Ectodermal cell (in vitro differentiated cells): ENCODE measurements around the gene VWC2.

ENCODE experiments used
- H3K27ac ChIP-seq: 2 replicates; pipeline ENCODE4 v1.7.0; 2013; ENCODE audit warnings: mild to moderate bottlenecking, low read depth, low read length; ENCODE audit not compliant: insufficient read depth, poor library complexity, severe bottlenecking
- H3K27me3 ChIP-seq: 2 replicates; pipeline ENCODE4 v1.7.0; 2013; ENCODE audit warnings: mild to moderate bottlenecking, low read length; ENCODE audit not compliant: insufficient read depth, control insufficient read depth, poor library complexity, severe bottlenecking
- H3K36me3 ChIP-seq: one replicate; pipeline ENCODE4 v1.7.0; 2013; ENCODE audit warnings: low read length; ENCODE audit not compliant: control insufficient read depth, insufficient read depth
- H3K4me1 ChIP-seq: one replicate; pipeline ENCODE4 v1.7.0; 2013; ENCODE audit warnings: low read length; ENCODE audit not compliant: control insufficient read depth, insufficient read depth
- H3K4me3 ChIP-seq: 2 replicates; pipeline ENCODE4 v1.7.0; 2013; ENCODE audit warnings: low read depth, low read length, control low read depth; ENCODE audit not compliant: insufficient read depth
- H3K9me3 ChIP-seq: 2 replicates; pipeline ENCODE4 v1.7.0; 2013; ENCODE audit warnings: mild to moderate bottlenecking, low read length, moderate library complexity; ENCODE audit not compliant: control insufficient read depth
- WGBS, 2 experiments: methylation state at CpG; one replicate each; pipeline ENCODE4 v1.1.7; 2013; ENCODE audit warnings: missing lambda C conversion rate in 2 of 2; 5-methylcytosine and 5-hydroxymethylcytosine counted together

VWC2 gene

DNA sequence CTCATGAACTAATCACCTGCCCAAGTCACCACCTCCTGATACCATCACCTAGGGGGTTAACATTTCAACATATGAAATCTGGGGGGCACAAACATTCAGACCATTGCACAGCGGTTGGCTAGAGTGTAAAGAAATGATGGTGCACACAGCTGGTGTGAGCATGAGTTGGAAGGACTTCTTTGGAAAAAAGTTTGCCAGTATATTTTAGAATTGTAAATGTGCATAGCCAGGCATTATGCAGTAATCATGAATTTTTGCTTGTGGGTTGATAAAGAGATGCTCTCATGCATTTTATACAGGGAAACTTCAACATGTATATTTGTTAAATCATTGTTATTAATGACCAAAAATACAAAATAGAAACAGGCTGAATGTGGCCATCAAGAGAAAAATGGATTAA lies 100.0 kb downstream of the VWC2 start:
- Histone ChIP-seq H3K36me3 (no peaks in the 10 kb centered on the region), H3K27ac (no peak overlapping the region), H3K9me3 (no peaks in the 10 kb centered on the region), H3K27me3 (no peaks in the 10 kb centered on the region), H3K4me3 (no peak overlapping the region), H3K4me1 (no peaks in the 10 kb centered on the region)
- WGBS, 2 experiments: 98 to 100% methylated on average over 1 of the region's 1 CpG

DNA sequence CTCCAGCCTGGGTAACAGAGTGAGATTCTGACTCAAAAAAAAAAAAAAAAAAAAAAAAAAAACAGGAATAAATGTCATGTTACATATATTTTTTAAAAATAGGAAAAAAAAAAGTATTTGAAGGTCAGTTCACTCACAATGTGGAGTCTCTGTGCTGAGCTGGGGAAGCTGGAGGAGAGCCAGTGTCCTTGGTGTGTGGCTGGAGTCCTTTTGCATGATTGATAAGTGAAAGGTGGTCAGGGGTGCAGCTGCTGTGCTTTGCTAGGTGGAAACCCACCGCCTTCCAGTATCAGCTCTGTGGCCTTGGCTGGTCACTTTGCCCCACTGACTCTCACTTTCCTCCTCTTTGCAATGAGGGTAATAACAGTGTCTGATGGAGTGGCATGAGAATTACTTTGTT lies 101.9 kb downstream of the VWC2 start:
- H3K4me1 ChIP-seq: no peaks in the 10 kb centered on the region
- 92 to 100% methylated on average over 1 of the region's 1 CpG for WGBS, 2 experiments
- no peak overlapping the region for H3K27ac ChIP-seq
- H3K9me3 ChIP-seq: no peaks in the 10 kb centered on the region
- H3K27me3 ChIP-seq: no peaks in the 10 kb centered on the region
- no peaks in the 10 kb centered on the region for H3K36me3 ChIP-seq
- H3K4me3 ChIP-seq: no peak overlapping the region

DNA sequence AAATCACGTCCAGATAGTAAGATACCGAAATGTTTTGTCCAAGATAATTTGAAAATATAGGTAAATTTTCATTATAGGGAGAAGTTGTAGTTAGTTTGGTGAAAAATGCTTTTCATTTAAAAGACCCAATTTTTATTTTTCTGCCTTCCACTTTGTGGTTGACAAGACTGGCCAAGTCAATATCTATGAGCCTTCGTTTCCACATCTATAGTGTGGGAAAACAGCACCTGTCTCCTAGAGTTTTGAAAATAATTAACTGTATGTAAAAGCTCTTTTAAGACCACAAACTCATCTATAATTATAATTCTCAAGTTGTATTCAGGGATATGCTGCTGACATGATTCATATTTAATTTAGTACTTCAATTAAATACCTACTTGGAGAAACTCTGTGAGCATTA lies 102.8 kb downstream of the VWC2 start:
- Histone ChIP-seq H3K27ac (no peak overlapping the region), H3K27me3 (no peaks in the 10 kb centered on the region), H3K9me3 (no peaks in the 10 kb centered on the region), H3K36me3 (no peaks in the 10 kb centered on the region), H3K4me3 (no peak overlapping the region), H3K4me1 (no peaks in the 10 kb centered on the region)
- 92 to 96% methylated on average over 2 to 3 of the region's 3 CpGs for WGBS, 2 experiments

DNA sequence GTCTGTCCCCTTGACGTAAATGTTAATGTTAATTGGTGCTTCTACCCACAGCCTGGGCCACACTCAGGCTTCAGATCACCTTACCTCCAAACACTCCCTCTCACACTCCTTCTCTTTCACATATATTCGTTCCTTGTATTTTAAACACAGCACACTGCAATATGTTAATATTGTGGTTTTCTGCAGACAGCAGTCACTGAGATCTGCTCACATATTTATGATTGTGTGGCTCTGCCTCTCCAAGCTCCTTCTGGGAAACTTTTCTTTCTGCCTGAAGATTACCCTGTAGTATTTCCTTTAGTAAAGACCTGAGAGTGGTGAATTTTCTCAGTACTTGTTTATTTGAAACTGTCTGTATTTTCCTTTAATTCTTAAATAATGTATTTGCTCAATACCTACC lies 104.7 kb downstream of the VWC2 start:
- WGBS, 2 experiments: 76 to 79% methylated on average over 2 of the region's 2 CpGs
- Histone ChIP-seq H3K4me1 (no peaks in the 10 kb centered on the region), H3K9me3 (no peaks in the 10 kb centered on the region), H3K36me3 (no peaks in the 10 kb centered on the region), H3K27ac (no peak overlapping the region), H3K4me3 (no peak overlapping the region), H3K27me3 (no peaks in the 10 kb centered on the region)

DNA sequence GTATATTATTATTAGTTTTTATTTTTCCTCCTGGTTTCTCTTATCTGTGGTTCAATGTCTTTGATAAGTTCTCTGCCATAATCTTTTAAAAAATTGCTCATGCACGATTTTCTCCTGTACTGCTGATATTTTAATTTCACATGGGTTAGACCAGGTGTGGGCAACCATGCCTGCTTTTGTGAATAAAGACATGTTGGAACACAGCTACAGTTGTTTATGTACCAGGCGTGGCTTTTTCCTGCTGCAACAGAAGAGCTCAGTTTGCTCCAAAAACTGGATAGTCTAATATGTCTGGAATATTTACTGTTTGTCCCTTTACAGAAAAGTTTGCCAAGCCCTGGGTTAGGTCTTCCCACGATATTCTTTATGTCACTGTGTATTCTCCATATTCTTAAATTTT lies 105.2 kb downstream of the VWC2 start:
- H3K27me3 ChIP-seq: no peaks in the 10 kb centered on the region
- no peak overlapping the region for H3K27ac ChIP-seq
- no peaks in the 10 kb centered on the region for H3K4me1 ChIP-seq
- no peak overlapping the region for H3K4me3 ChIP-seq
- WGBS, 2 experiments: 91 to 96% methylated on average over 3 of the region's 3 CpGs
- no peaks in the 10 kb centered on the region for H3K9me3 ChIP-seq
- no peaks in the 10 kb centered on the region for H3K36me3 ChIP-seq

DNA sequence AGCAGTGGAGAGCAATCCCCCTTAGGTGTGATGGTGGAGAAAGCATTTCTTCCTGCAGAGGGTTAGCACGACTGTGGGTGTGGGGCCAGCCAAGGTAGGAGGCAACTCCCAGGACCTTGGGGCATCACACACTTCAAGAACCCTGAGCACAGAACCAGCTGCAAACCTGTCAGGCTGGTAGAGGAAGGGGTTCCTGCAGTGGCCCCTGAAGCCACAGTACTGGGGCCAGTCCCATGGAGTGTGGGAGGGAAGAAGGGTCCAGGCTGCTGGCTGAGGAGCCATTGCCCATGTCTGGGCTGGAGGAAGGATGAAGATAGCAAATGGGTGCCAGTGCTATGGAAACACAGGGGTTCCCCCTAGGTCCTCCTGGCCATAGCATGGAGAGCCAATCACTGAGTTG lies 110.5 kb downstream of the VWC2 start:
- H3K4me1 ChIP-seq: no peaks in the 10 kb centered on the region
- no peaks in the 10 kb centered on the region for H3K27me3 ChIP-seq
- 91 to 93% methylated on average over 1 of the region's 1 CpG for WGBS, 2 experiments
- H3K9me3 ChIP-seq: no peaks in the 10 kb centered on the region
- no peaks in the 10 kb centered on the region for H3K36me3 ChIP-seq
- H3K27ac ChIP-seq: no peak overlapping the region
- no peak overlapping the region for H3K4me3 ChIP-seq

DNA sequence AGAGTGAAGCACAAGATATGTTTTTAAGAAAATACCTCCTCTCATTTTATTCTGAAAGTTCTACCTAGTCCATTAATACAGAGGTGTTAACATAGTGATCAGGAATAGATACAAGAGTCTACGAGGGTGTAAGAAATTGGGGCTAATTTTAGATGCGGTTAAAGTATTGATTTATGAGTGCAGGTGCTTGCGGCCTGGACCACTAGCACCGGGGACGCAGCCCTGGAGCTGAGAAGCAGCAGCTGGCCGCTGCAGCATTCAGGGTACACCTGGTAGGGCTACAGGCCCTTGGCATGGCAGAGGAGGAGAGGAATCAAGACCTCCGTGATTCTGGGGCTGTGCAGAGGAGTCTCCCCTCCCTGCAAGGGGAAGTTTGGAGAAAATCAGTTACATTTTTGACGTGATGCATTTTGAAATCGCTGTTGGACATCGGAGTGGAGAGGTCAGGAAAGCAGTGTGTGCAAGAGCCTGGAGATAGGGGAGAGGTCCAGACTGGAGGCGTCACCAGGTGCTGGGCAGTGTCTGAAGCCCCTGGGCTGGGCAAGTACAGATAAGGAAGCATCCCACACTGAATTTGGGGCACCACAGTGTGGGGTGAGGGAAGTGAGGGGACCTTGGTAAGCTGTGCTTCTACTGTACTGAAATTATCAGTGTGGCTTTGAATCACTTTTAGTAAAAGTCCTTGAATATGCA lies 112.3 kb downstream of the VWC2 start:
- Histone ChIP-seq H3K27me3 (no peaks in the 10 kb centered on the region), H3K4me3 (no peak overlapping the region), H3K9me3 (no peaks in the 10 kb centered on the region), H3K36me3 (no peaks in the 10 kb centered on the region), H3K27ac (no peak overlapping the region), H3K4me1 (no peaks in the 10 kb centered on the region)
- 94 to 96% methylated on average over 11 of the region's 11 CpGs for WGBS, 2 experiments

DNA sequence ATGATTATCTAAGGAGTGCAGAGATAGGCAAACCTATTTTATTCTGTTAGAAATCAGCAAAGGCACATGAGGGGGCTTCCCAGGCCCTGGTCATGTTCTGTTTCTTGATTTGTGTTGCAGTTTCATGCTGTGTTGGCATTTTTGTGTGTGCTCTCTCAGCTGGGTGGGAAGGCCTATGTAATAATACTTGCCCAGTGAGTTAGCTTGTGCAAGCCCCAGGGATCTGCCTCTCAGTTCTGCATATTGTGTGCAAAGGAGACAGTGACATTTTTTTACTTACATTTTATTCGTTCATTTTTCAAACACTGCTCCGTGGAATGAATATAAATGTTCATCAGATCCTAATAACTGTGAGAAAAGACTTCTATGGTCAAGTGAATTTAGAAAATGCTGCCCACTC lies 119.0 kb downstream of the VWC2 start:
- Histone ChIP-seq H3K4me3 (no peak overlapping the region), H3K27me3 (no peaks in the 10 kb centered on the region), H3K36me3 (no peaks in the 10 kb centered on the region), H3K4me1 (peaks cover 5% of the 10 kb centered on the region), H3K27ac (no peak overlapping the region), H3K9me3 (no peaks in the 10 kb centered on the region)
- WGBS, 2 experiments: 91 to 100% methylated on average over 2 of the region's 2 CpGs

DNA sequence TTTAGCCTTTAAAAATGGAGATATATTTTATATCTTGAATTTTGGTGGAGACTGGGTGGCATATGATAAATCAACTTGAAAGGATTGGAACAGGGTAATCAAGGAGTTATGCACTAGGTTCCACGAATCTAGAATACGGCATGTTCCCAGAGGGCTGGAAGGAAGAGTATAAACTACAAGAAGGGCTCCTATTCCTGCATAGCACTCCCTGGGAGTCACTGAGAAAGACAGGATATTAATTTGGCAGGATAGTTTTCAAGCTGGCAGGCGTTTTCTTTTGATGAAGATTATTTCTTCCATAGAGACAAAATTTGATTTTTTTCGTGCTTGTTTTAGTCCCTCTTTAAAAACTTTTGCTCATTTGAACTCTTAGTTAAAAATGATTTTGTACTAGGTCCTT lies 119.7 kb downstream of the VWC2 start:
- Histone ChIP-seq H3K4me3 (no peak overlapping the region), H3K36me3 (no peaks in the 10 kb centered on the region), H3K27me3 (no peaks in the 10 kb centered on the region), H3K27ac (no peak overlapping the region), H3K4me1 (peaks cover 5% of the 10 kb centered on the region), H3K9me3 (no peaks in the 10 kb centered on the region)
- 89 to 95% methylated on average over 4 of the region's 4 CpGs for WGBS, 2 experiments

DNA sequence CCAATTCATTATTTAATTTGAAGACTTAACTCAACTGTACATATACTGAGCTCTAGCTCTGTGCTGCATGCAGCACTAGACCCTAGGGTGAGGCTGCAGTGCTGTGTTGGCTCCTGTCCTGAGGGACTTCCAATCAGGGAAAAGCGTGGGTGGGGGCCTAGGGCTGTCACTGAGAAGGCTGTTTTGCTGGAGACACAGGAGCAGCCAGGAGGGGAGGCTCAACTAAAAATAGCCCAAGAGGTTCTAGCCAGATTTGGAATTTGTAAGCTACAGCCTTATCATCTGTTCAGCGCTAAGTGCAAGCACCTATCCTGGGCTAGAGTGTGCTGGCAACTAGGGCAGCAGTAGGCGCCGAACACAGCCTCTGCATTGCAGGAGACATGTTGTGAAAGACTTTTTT lies 121.1 kb downstream of the VWC2 start:
- Histone ChIP-seq H3K36me3 (no peaks in the 10 kb centered on the region), H3K4me1 (peaks cover 5% of the 10 kb centered on the region), H3K9me3 (no peaks in the 10 kb centered on the region), H3K4me3 (no peak overlapping the region), H3K27me3 (no peaks in the 10 kb centered on the region), H3K27ac (no peak overlapping the region)
- 96 to 97% methylated on average over 4 of the region's 4 CpGs for WGBS, 2 experiments

DNA sequence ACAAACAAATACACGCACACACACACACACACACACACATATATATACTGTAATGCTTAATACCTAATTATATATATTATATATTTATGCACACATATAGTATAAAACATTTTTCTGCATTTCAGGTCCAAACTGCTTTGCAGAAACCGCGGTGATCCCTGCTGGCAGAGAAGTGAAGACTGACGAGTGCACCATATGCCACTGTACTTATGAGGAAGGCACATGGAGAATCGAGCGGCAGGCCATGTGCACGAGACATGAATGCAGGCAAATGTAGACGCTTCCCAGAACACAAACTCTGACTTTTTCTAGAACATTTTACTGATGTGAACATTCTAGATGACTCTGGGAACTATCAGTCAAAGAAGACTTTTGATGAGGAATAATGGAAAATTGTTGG lies 138.5 kb downstream of the VWC2 start:
- Histone ChIP-seq H3K4me1 (no peaks in the 10 kb centered on the region), H3K9me3 (no peaks in the 10 kb centered on the region), H3K27me3 (no peaks in the 10 kb centered on the region), H3K27ac (no peak overlapping the region), H3K4me3 (no peak overlapping the region), H3K36me3 (no peaks in the 10 kb centered on the region)
- 97 to 98% methylated on average over 7 to 8 of the region's 8 CpGs for WGBS, 2 experiments
